H1 (cell line): Measurements from ENCODE around the gene CANT1. TPM values are rescaled to one million over a fixed set of nuclear protein-coding genes. Genes with fewer than 3 reads are reported as not detected.

Source experiments
- RXRA ChIP-seq: IDR thresholded peaks from 2 replicates; pipeline ENCODE4 v1.6.1; 2011; ENCODE audit warnings: low read depth, mild to moderate bottlenecking, low read length, moderate library complexity; ENCODE audit not compliant: insufficient read depth
- polyA plus RNA-seq, 7 experiments: library from polyadenylated mRNA; depleted of rRNA in 3 of 7; stranded (reverse) in 5 of 7; unstranded in 2 of 7; fragments of >200 nt in 5 of 7; fragments of 200-250 nt in 2 of 7; gene quantifications; 1 replicate in 5 of 7; 2 replicates in 1 of 7; 4 replicates in 1 of 7; pipeline versions ENCODE4 v1.2.1 to v1.2.3, GENCODE V29; 2011 to 2013; ENCODE audit warnings: missing spikeins in 2 of 7, mixed read lengths in 2 of 7
- total RNA-seq: library from RNA; stranded (reverse); fragmentation: NEBNext Ultra II Directional; extraction: Animal tissue kit (Norgen Biotek cat#: 25700); gene quantifications from 2 replicates; pipeline ENCODE4 v1.2.1, GENCODE V29; 2021

The CANT1 gene
- total and polyA plus RNA-seq, 2 of the 8 experiments (the other 6 are each of a cell fraction or from before 2014, with no cell fraction given) = 23.0 to 32.6 TPM

GRCh38 chr17:78976907-78977680, 32.5 kb downstream of the CANT1 start (continued):
- TF ChIP-seq RXRA = no peak
